Muscle layer of duodenum (tissue), 2 donors: ENCODE measurements around the gene CIROP.

Experiments used
- H3K27ac ChIP-seq: one replicate; pipeline ENCODE4 v1.7.0; 2013; ENCODE audit warnings: mild to moderate bottlenecking, low read length
- H3K27me3 ChIP-seq: one replicate; pipeline ENCODE4 v1.7.0; 2013; ENCODE audit warnings: low read depth, mild to moderate bottlenecking, control low read depth, low read length
- H3K36me3 ChIP-seq, 2 donors: one replicate each; pipeline ENCODE4 v1.7.0; 2013; ENCODE audit warnings: low read length in 2 of 2, control low read depth in 1 of 2, mild to moderate bottlenecking in 1 of 2; ENCODE audit not compliant: insufficient read depth in 2 of 2, control insufficient read depth in 1 of 2
- H3K4me1 ChIP-seq, 2 donors: one replicate each; pipeline ENCODE4 v1.7.0; 2013; ENCODE audit warnings: low read length in 2 of 2, mild to moderate bottlenecking in 2 of 2, control low read depth in 1 of 2, moderate library complexity in 1 of 2; ENCODE audit not compliant: insufficient read depth in 2 of 2, control insufficient read depth in 1 of 2
- H3K4me3 ChIP-seq, 2 donors: one replicate each; pipeline ENCODE4 v1.7.0; 2013; ENCODE audit warnings: low read length in 2 of 2, low read depth in 1 of 2, mild to moderate bottlenecking in 1 of 2
- H3K9me3 ChIP-seq, 2 donors: one replicate each; pipeline ENCODE4 v1.7.0; 2013; ENCODE audit warnings: low read length in 2 of 2, control low read depth in 1 of 2, mild to moderate bottlenecking in 1 of 2; ENCODE audit not compliant: control insufficient read depth in 1 of 2
- donor health status: healthy.

CIROP gene

GRCh38 chr14:23090254-23090636, 14.5 kb downstream of the CIROP start:
- Histone ChIP-seq H3K4me3 (no peak overlapping the region), H3K4me1 (peaks cover 0 to 15% of the 10 kb centered on the region in 2 donors), H3K36me3 (peaks cover 41 to 52% of the 10 kb centered on the region in 2 donors), H3K27me3 (no peaks in the 10 kb centered on the region), H3K27ac (no peak overlapping the region), H3K9me3 (no peaks in the 10 kb centered on the region)

GRCh38 chr14:23089498-23090253, 15.1 kb downstream of the CIROP start:
- Histone ChIP-seq H3K36me3 (peaks cover 41 to 58% of the 10 kb centered on the region in 2 donors), H3K4me1 (peaks cover 0 to 15% of the 10 kb centered on the region in 2 donors), H3K27ac (no peak overlapping the region), H3K9me3 (no peaks in the 10 kb centered on the region), H3K27me3 (no peaks in the 10 kb centered on the region), H3K4me3 (no peak overlapping the region)

- Histone ChIP-seq H3K27ac (no peak overlapping the region), H3K9me3 (no peaks in the 10 kb centered on the region), H3K27me3 (no peaks in the 10 kb centered on the region), H3K4me1 (no peaks in the 10 kb centered on the region), H3K4me3 (no peak overlapping the region), H3K36me3 (peaks cover 47 to 54% of the 10 kb centered on the region in 2 donors)
Measured at GRCh38 chr14:23086565-23086964, 18.2 kb downstream of the CIROP start.

GRCh38 chr14:23085458-23085857, 19.3 kb downstream of the CIROP start:
- H3K27me3 ChIP-seq, result no peaks in the 10 kb centered on the region
- no peaks in the 10 kb centered on the region for H3K4me1 ChIP-seq
- H3K27ac ChIP-seq, result peak overlapping the region; percentile 16
- H3K36me3 ChIP-seq, result peaks cover 57 to 61% of the 10 kb centered on the region in 2 donors
- no peaks in the 10 kb centered on the region for H3K9me3 ChIP-seq
- no peak overlapping the region for H3K4me3 ChIP-seq

- Histone ChIP-seq H3K4me1 (peaks cover 0 to 6% of the 10 kb centered on the region in 2 donors), H3K9me3 (no peaks in the 10 kb centered on the region), H3K27ac (no peak overlapping the region), H3K4me3 (no peak overlapping the region), H3K27me3 (no peaks in the 10 kb centered on the region), H3K36me3 (peaks cover 59 to 70% of the 10 kb centered on the region in 2 donors)
Measured at GRCh38 chr14:23080474-23080873, 24.3 kb downstream of the CIROP start.

- H3K4me1 ChIP-seq, result peaks cover 0 to 6% of the 10 kb centered on the region in 2 donors
- H3K4me3 ChIP-seq, result no peak overlapping the region
- H3K9me3 ChIP-seq, result no peaks in the 10 kb centered on the region
- peak overlapping the region; percentile 70 for H3K27ac ChIP-seq
- H3K27me3 ChIP-seq, result no peaks in the 10 kb centered on the region
- peaks cover 63 to 69% of the 10 kb centered on the region in 2 donors for H3K36me3 ChIP-seq
Measured at GRCh38 chr14:23079716-23080115, 25.1 kb downstream of the CIROP start.

- Histone ChIP-seq H3K27ac (peak overlapping the region; percentile 70), H3K4me1 (peaks cover 0 to 6% of the 10 kb centered on the region in 2 donors), H3K36me3 (peaks cover 66 to 73% of the 10 kb centered on the region in 2 donors)
Measured at GRCh38 chr14:23078692-23079116, 26.1 kb downstream of the CIROP start.

GRCh38 chr14:23077962-23078361, 26.8 kb downstream of the CIROP start:
- H3K27me3 ChIP-seq, result no peaks in the 10 kb centered on the region
- H3K27ac ChIP-seq, result peak overlapping the region; percentile 70
- H3K9me3 ChIP-seq, result no peaks in the 10 kb centered on the region
- peaks cover 69 to 78% of the 10 kb centered on the region in 2 donors for H3K36me3 ChIP-seq
- H3K4me1 ChIP-seq, result peaks cover 0 to 6% of the 10 kb centered on the region in 2 donors
- H3K4me3 ChIP-seq, result no peak overlapping the region

More at GRCh38 chr14:23078692-23079116, 26.1 kb downstream of the CIROP start:
- H3K9me3 ChIP-seq, result no peaks in the 10 kb centered on the region
- no peak overlapping the region for H3K4me3 ChIP-seq
- H3K27me3 ChIP-seq, result no peaks in the 10 kb centered on the region

GRCh38 chr14:23076785-23077408, 27.9 kb downstream of the CIROP start:
- Histone ChIP-seq H3K27ac (no peak overlapping the region), H3K27me3 (no peaks in the 10 kb centered on the region), H3K9me3 (no peaks in the 10 kb centered on the region), H3K36me3 (peaks cover 78 to 82% of the 10 kb centered on the region in 2 donors), H3K4me3 (no peak overlapping the region), H3K4me1 (peaks cover 6 to 12% of the 10 kb centered on the region in 2 donors)

- no peaks in the 10 kb centered on the region for H3K27me3 ChIP-seq
- peaks cover 58 to 67% of the 10 kb centered on the region in 2 donors for H3K36me3 ChIP-seq
- no peak overlapping the region for H3K27ac ChIP-seq
- H3K4me1 ChIP-seq, result peaks cover 19 to 26% of the 10 kb centered on the region in 2 donors
- no peaks in the 10 kb centered on the region for H3K9me3 ChIP-seq
- H3K4me3 ChIP-seq, result no peak overlapping the region
Measured at GRCh38 chr14:23074906-23075305, 29.9 kb downstream of the CIROP start.

GRCh38 chr14:23071921-23072539, 32.8 kb downstream of the CIROP start:
- Histone ChIP-seq H3K4me1 (peaks cover 19 to 38% of the 10 kb centered on the region in 2 donors), H3K27me3 (no peaks in the 10 kb centered on the region), H3K27ac (peak overlapping the region; percentile 91), H3K9me3 (no peaks in the 10 kb centered on the region), H3K36me3 (peaks cover 46 to 52% of the 10 kb centered on the region in 2 donors), H3K4me3 (peak overlapping the region; percentile 75 to 90)
